ENCODE results near the gene PANK1.

Gene PANK1

DNA sequence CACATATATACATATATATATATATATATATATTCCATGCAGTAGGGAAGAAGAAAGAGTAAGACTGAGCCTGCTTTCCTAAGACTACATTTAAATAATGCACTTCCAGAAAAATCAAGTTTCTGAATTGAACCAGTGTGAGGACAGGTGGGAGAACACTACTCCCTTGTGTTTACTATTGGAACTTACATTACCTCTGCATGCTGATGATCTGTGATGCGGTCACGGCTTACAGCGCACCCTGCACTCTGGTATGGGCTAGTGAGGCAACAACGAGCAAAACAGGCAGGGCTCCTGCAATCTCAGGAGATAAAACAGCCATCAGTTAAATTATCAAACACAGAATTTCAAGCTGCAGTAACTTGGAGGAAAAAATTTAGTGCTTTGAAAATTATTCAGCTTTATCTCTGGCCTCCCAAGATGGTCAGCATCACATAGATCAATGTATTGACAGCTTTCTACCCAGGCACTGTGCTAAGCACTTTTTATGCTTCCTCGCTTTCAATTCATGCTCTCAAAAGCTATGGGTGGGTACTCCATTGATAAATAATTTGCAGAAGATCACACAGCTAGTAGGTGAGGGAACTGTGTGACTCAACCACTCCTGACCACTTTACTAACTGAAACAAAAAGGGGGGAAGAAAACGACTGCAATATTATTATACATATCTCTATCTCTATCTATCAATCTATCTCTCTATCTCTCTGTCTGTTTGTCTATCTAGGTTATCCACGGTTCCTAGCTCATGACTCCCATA, 89.2 kb downstream of the PANK1 start:
- H3K9me3 ChIP-seq (ENCODE audit: low read length) = no peaks in the 10 kb centered on the region
- H3K4me2 ChIP-seq (ENCODE audit: low read length) = no peak overlapping the region
- no peaks in the 10 kb centered on the region for H3K79me2 ChIP-seq (ENCODE audit: insufficient read depth, low read length)
- H3K4me3 ChIP-seq (ENCODE audit: low read depth, low read length, poor library complexity, severe bottlenecking) = no peak overlapping the region
- H3F3A ChIP-seq (ENCODE audit: insufficient read depth, low read length) = no peaks in the 10 kb centered on the region
- H3K27ac ChIP-seq (ENCODE audit: low read depth, low read length, poor library complexity, severe bottlenecking) = no peak overlapping the region
- H2AFZ ChIP-seq (ENCODE audit: low read length) = no peak overlapping the region
- no peaks in the 10 kb centered on the region for H3K9me2 ChIP-seq (ENCODE audit: low read depth, low read length)
- H3K4me1 ChIP-seq (ENCODE audit: insufficient read depth, low read length, severe bottlenecking) = no peaks in the 10 kb centered on the region
- H3K27me3 ChIP-seq (ENCODE audit: insufficient read depth, low read length) = no peaks in the 10 kb centered on the region
- TF ChIP-seq EZH2 (IDR thresholded peaks at IDR 0.05; ENCODE audit: borderline replicate concordance, low read length) = no peak
- TF ChIP-seq, protein P1, sequence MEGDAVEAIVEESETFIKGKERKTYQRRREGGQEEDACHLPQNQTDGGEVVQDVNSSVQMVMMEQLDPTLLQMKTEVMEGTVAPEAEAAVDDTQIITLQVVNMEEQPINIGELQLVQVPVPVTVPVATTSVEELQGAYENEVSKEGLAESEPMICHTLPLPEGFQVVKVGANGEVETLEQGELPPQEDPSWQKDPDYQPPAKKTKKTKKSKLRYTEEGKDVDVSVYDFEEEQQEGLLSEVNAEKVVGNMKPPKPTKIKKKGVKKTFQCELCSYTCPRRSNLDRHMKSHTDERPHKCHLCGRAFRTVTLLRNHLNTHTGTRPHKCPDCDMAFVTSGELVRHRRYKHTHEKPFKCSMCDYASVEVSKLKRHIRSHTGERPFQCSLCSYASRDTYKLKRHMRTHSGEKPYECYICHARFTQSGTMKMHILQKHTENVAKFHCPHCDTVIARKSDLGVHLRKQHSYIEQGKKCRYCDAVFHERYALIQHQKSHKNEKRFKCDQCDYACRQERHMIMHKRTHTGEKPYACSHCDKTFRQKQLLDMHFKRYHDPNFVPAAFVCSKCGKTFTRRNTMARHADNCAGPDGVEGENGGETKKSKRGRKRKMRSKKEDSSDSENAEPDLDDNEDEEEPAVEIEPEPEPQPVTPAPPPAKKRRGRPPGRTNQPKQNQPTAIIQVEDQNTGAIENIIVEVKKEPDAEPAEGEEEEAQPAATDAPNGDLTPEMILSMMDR (IDR thresholded peaks at IDR 0.05; ENCODE audit: low read length) = no peak
- H3K9ac ChIP-seq (ENCODE audit: low read length) = no peak overlapping the region
- H3K36me3 ChIP-seq (ENCODE audit: insufficient read depth, low read length) = no peaks in the 10 kb centered on the region
- H4K20me1 ChIP-seq (ENCODE audit: insufficient read depth, low read length) = no peaks in the 10 kb centered on the region

DNA sequence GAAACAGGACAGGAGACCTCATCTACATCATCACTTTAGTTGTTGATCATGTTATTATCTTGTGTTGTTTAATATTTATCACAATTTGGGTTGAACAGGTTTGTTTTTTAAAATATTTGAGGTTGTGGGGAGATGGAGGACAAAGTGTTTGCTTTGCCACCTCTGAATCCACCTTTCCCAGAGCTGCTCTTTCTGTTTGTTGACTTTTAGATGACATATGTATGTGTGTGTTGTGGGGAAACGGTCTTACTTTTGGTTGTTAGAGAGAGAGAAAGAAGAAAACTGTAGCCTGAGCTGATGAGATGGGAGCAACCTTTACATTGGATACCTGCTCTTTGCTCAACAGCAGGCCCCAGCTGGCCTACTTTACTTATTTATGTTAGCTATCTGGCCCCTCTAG, 90.6 kb downstream of the PANK1 start:
- Histone ChIP-seq H3K9me2 (ENCODE audit: low read depth, low read length) (no peaks in the 10 kb centered on the region), H2AFZ (ENCODE audit: low read length) (no peak overlapping the region), H3K9me3 (ENCODE audit: low read length) (no peaks in the 10 kb centered on the region), H3K36me3 (ENCODE audit: insufficient read depth, low read length) (no peaks in the 10 kb centered on the region), H3K9ac (ENCODE audit: low read length) (no peak overlapping the region), H3F3A (ENCODE audit: insufficient read depth, low read length) (no peaks in the 10 kb centered on the region), H3K4me1 (ENCODE audit: insufficient read depth, low read length, severe bottlenecking) (no peaks in the 10 kb centered on the region), H3K27me3 (ENCODE audit: insufficient read depth, low read length) (no peaks in the 10 kb centered on the region), H3K4me3 (ENCODE audit: low read depth, low read length, poor library complexity, severe bottlenecking) (no peak overlapping the region), H3K4me2 (ENCODE audit: low read length) (no peak overlapping the region), H4K20me1 (ENCODE audit: insufficient read depth, low read length) (no peaks in the 10 kb centered on the region), H3K27ac (ENCODE audit: low read depth, low read length, poor library complexity, severe bottlenecking) (no peak overlapping the region), H3K79me2 (ENCODE audit: insufficient read depth, low read length) (no peaks in the 10 kb centered on the region)
- TF ChIP-seq, protein P1 (IDR thresholded peaks at IDR 0.05; ENCODE audit: low read length) = no peak
- TF ChIP-seq EZH2 (IDR thresholded peaks at IDR 0.05; ENCODE audit: borderline replicate concordance, low read length) = no peak

DNA sequence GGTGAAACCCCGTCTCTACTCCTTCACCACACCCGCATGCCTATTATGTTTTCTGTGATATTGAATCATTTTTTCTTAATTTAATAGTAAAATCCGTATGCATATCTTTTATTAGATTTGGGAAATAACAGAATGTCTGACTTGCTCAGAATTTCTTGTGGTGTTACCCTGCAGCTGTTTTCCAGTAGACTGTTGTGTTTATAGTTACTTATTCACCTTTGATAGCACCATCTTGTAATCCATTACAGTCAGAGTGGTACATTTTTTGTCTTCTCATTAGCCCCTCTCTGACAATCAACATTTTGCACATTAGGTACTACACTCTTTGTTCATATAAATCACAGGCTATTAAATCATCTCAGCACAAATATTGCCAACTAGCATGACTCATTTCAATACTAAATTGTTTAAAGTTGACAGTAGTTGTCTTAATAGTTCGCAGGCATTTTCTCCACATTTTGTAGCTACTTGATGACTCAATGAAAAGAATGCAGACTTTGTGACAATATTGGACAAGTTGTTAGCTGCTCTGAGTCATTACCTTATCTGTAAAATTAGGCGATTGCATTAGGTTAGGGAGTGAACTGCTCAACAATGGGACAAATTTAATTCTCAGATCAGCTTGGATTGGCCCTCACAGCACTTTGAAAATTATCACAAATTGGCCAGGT, 91.8 kb downstream of the PANK1 start:
- H3K27me3 ChIP-seq (ENCODE audit: insufficient read depth, low read length) = no peaks in the 10 kb centered on the region
- H3F3A ChIP-seq (ENCODE audit: insufficient read depth, low read length) = no peaks in the 10 kb centered on the region
- no peak overlapping the region for H3K4me2 ChIP-seq (ENCODE audit: low read length)
- no peaks in the 10 kb centered on the region for H3K4me1 ChIP-seq (ENCODE audit: insufficient read depth, low read length, severe bottlenecking)
- H3K9me3 ChIP-seq (ENCODE audit: low read length) = no peaks in the 10 kb centered on the region
- no peak for TF ChIP-seq EZH2 (IDR thresholded peaks at IDR 0.05; ENCODE audit: borderline replicate concordance, low read length)
- TF ChIP-seq, protein P1 (IDR thresholded peaks at IDR 0.05; ENCODE audit: low read length) = no peak
- no peaks in the 10 kb centered on the region for H4K20me1 ChIP-seq (ENCODE audit: insufficient read depth, low read length)
- no peak overlapping the region for H3K27ac ChIP-seq (ENCODE audit: low read depth, low read length, poor library complexity, severe bottlenecking)
- no peaks in the 10 kb centered on the region for H3K36me3 ChIP-seq (ENCODE audit: insufficient read depth, low read length)
- H3K4me3 ChIP-seq (ENCODE audit: low read depth, low read length, poor library complexity, severe bottlenecking) = no peak overlapping the region
- no peaks in the 10 kb centered on the region for H3K79me2 ChIP-seq (ENCODE audit: insufficient read depth, low read length)
- H3K9ac ChIP-seq (ENCODE audit: low read length) = no peak overlapping the region
- H2AFZ ChIP-seq (ENCODE audit: low read length) = no peak overlapping the region
- no peaks in the 10 kb centered on the region for H3K9me2 ChIP-seq (ENCODE audit: low read depth, low read length)

Measured in OCI-LY1 (cell line).